Loucy (cell line): Measurements from ENCODE around the gene PRL.

Experiments
- H2AFZ ChIP-seq: fragments of 200-600 bp; sonication (generic); 2 replicates; pipeline ENCODE4 v1.6.0; 2016; ENCODE audit warnings: antibody characterized with exemption, mild to moderate bottlenecking, low read length, moderate library complexity
- H3F3A ChIP-seq: fragments of 200-600 bp; 2 replicates; pipeline ENCODE4 v1.6.0; 2016; ENCODE audit warnings: antibody characterized with exemption, low read depth, mild to moderate bottlenecking
- H3K27me3 ChIP-seq: fragments of 200-600 bp; sonication (generic); 2 replicates; pipeline ENCODE4 v1.6.1; 2014; ENCODE audit warnings: low read length, mild to moderate bottlenecking; ENCODE audit not compliant: insufficient read depth, poor library complexity, severe bottlenecking
- H3K36me3 ChIP-seq: fragments of 200-600 bp; sonication (generic); 2 replicates; pipeline ENCODE4 v1.6.1; 2016; ENCODE audit warnings: low read length; ENCODE audit not compliant: insufficient read depth
- H3K4me1 ChIP-seq: fragments of 200-600 bp; sonication (generic); 2 replicates; pipeline ENCODE4 v1.5.1; 2014; ENCODE audit warnings: low read length, mild to moderate bottlenecking; ENCODE audit not compliant: insufficient read depth, poor library complexity, severe bottlenecking
- H3K4me2 ChIP-seq: fragments of 200-600 bp; sonication (generic); 2 replicates; pipeline ENCODE4 v1.6.0; 2014; ENCODE audit warnings: antibody characterized with exemption, low read length, low read depth, mild to moderate bottlenecking; ENCODE audit not compliant: poor library complexity, severe bottlenecking
- H3K4me3 ChIP-seq: fragments of 200-600 bp; sonication (generic); 2 replicates; pipeline ENCODE4 v1.5.1; 2014; ENCODE audit warnings: low read length, mild to moderate bottlenecking, mixed read lengths; ENCODE audit not compliant: poor library complexity, severe bottlenecking
- H3K79me2 ChIP-seq: fragments of 200-600 bp; sonication (generic); 2 replicates; pipeline ENCODE4 v1.6.1; 2014; ENCODE audit warnings: low read length; ENCODE audit not compliant: insufficient read depth
- H3K9ac ChIP-seq: fragments of 200-600 bp; sonication (generic); 2 replicates; pipeline ENCODE4 v1.6.0; 2014; ENCODE audit warnings: mild to moderate bottlenecking, low read depth, low read length, moderate library complexity; ENCODE audit not compliant: poor library complexity, severe bottlenecking
- H3K9me2 ChIP-seq: fragments of 200-600 bp; sonication (generic); replicated peaks from 2 replicates; pipeline ENCODE4 v1.6.1; 2016; ENCODE audit warnings: low read depth, low read length, mixed read lengths
- H3K9me3 ChIP-seq: fragments of 200-600 bp; sonication (generic); 2 replicates; pipeline ENCODE4 v1.6.1; 2014; ENCODE audit warnings: mild to moderate bottlenecking, antibody characterized with exemption, low read length, low read depth; ENCODE audit not compliant: insufficient read depth
- H4K20me1 ChIP-seq: fragments of 200-600 bp; sonication (generic); 2 replicates; pipeline ENCODE4 v1.6.0; 2014; ENCODE audit warnings: antibody characterized with exemption, low read length, mild to moderate bottlenecking; ENCODE audit not compliant: insufficient read depth, poor library complexity, severe bottlenecking
- EZH2phosphoT487 ChIP-seq: fragments of 200-600 bp; IDR thresholded peaks from 2 replicates; pipeline ENCODE4 v1.6.1; 2018; ENCODE audit warnings: antibody characterized with exemption, mild to moderate bottlenecking, moderate library complexity, borderline replicate concordance
- TF ChIP-seq, protein P1 (sequence below): fragments of 200-600 bp; sonication (generic); conservative IDR thresholded peaks from 2 replicates; pipeline ENCODE4 v1.5.1; 2014; ENCODE audit warnings: mild to moderate bottlenecking, antibody characterized with exemption, low read length

PRL gene

DNA sequence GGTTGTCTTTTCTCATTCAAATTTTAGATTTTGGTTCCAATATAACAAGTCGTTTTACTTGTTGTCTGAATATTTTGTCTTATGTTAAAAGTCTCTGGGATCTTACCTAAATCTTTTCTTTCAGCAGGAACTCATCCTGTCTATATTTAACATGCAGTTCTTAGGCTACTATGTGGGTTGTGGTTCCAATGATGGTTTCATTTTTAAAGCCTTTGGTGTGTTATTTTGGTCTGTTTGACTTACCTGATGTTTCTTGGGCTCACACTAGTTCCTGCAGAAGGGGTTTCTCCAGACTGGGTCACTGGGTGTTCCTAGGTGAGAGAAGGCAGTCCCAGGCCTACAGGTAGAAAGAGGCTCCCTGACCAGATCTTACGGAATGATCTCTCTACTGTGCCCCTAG, 17.4 kb downstream of the PRL start:
- no peak overlapping the region for H3K9ac ChIP-seq
- H3K4me1 ChIP-seq, result peaks cover 12% of the 10 kb centered on the region
- no peaks in the 10 kb centered on the region for H3F3A ChIP-seq
- H4K20me1 ChIP-seq, result no peaks in the 10 kb centered on the region
- TF ChIP-seq, protein P1, sequence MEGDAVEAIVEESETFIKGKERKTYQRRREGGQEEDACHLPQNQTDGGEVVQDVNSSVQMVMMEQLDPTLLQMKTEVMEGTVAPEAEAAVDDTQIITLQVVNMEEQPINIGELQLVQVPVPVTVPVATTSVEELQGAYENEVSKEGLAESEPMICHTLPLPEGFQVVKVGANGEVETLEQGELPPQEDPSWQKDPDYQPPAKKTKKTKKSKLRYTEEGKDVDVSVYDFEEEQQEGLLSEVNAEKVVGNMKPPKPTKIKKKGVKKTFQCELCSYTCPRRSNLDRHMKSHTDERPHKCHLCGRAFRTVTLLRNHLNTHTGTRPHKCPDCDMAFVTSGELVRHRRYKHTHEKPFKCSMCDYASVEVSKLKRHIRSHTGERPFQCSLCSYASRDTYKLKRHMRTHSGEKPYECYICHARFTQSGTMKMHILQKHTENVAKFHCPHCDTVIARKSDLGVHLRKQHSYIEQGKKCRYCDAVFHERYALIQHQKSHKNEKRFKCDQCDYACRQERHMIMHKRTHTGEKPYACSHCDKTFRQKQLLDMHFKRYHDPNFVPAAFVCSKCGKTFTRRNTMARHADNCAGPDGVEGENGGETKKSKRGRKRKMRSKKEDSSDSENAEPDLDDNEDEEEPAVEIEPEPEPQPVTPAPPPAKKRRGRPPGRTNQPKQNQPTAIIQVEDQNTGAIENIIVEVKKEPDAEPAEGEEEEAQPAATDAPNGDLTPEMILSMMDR, result no peak
- H3K9me2 ChIP-seq, result no peaks in the 10 kb centered on the region
- no peaks in the 10 kb centered on the region for H3K36me3 ChIP-seq
- H3K27me3 ChIP-seq, result no peaks in the 10 kb centered on the region
- no peaks in the 10 kb centered on the region for H3K79me2 ChIP-seq
- no peak overlapping the region for H3K4me2 ChIP-seq
- no peaks in the 10 kb centered on the region for H3K9me3 ChIP-seq
- H3K4me3 ChIP-seq, result no peak overlapping the region
- H2AFZ ChIP-seq, result no peak overlapping the region

DNA sequence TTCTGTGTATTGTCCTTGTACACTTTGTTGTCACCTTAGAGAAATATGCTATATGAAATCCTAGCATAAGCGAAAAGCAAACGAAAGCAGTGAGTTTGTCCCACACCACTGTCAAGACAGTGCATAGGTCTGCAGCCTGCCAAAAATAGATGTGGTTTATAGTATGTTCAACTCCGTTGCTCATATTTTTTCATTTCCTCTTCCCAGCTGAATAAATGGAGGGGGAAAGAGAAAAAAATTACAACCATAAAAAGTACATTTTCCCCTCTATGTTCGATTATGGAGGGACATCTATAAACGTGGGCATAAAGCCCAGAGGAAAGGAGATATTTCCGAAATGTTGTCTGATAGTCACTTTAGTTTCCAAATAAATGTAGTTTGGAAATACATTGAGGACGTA, 25.8 kb downstream of the PRL start:
- no peaks in the 10 kb centered on the region for H4K20me1 ChIP-seq
- no peaks in the 10 kb centered on the region for H3K9me3 ChIP-seq
- no peaks in the 10 kb centered on the region for H3K27me3 ChIP-seq
- H3K9me2 ChIP-seq, result no peaks in the 10 kb centered on the region
- H3K4me1 ChIP-seq, result peaks cover 22% of the 10 kb centered on the region
- peak overlapping the region; percentile 82 for H2AFZ ChIP-seq
- H3K9ac ChIP-seq, result peak overlapping the region; percentile 24
- no peaks in the 10 kb centered on the region for H3K36me3 ChIP-seq
- peak overlapping the region; percentile 50 for H3K4me3 ChIP-seq
- H3F3A ChIP-seq, result no peaks in the 10 kb centered on the region
- TF ChIP-seq, protein P1, result no peak
- no peak for TF ChIP-seq EZH2phosphoT487
- peak overlapping the region; percentile 68 for H3K4me2 ChIP-seq
- no peaks in the 10 kb centered on the region for H3K79me2 ChIP-seq

DNA sequence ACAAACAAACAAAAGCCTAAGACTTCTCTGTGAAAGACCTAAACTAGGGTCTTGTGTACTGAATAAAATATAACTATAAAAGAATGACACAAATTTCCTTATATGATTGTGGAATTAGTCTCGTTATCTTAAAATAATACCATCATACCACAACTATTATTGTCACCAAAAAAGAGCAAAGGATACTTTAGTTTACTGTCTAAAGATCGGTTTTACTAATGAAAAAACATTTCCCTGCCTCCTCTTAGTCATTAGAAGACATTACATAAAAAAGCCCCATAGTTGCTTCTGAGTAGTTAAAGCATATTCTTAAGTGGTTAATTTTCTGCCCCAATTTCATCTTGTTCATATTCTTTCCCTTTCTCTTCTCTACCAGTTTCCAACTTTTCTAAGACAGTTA, 33.1 kb downstream of the PRL start:
- Histone ChIP-seq H3K9me2 (no peaks in the 10 kb centered on the region), H3K79me2 (no peaks in the 10 kb centered on the region), H3K4me2 (no peak overlapping the region), H3K4me1 (peaks cover 7% of the 10 kb centered on the region), H3K9ac (no peak overlapping the region), H3K27me3 (no peaks in the 10 kb centered on the region), H2AFZ (peak overlapping the region; percentile 57; the same call in 1 of the 2 replicates), H3K36me3 (no peaks in the 10 kb centered on the region), H4K20me1 (no peaks in the 10 kb centered on the region), H3F3A (no peaks in the 10 kb centered on the region), H3K4me3 (no peak overlapping the region), H3K9me3 (no peaks in the 10 kb centered on the region)
- no peak for TF ChIP-seq EZH2phosphoT487
- TF ChIP-seq, protein P1, result no peak
